ENCODE measurements around the gene GOLGA8Q.
"Not testable (repeated sequence)": the region's sequence is repeated elsewhere in the genome, so short reads cannot be mapped to it uniquely, and the experiment has no call there.

The GOLGA8Q gene, protein sequence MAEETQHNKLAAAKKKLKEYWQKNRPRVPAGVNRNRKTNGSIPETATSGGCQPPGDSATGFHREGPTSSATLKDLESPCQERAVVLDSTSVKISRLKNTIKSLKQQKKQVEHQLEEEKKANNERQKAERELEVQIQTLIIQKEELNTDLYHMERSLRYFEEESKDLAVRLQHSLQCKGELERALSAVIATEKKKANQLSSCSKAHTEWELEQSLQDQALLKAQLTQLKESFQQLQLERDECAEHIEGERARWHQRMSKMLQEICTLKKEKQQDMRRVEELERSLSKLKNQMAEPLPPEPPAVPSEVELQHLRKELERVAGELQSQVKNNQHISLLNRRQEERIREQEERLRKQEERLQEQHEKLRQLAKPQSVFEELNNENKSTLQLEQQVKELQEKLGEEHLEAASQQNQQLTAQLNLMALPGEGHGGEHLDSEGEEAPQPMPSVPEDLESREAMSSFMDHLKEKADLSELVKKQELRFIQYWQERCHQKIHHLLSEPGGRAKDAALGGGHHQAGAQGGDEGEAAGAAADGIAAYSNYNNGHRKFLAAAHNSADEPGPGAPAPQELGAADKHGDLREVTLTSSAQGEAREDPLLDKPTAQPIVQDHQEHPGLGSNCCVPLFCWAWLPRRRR
- total RNA-seq = 0.22 to 0.31 reads per million in 2 donors

DNA sequence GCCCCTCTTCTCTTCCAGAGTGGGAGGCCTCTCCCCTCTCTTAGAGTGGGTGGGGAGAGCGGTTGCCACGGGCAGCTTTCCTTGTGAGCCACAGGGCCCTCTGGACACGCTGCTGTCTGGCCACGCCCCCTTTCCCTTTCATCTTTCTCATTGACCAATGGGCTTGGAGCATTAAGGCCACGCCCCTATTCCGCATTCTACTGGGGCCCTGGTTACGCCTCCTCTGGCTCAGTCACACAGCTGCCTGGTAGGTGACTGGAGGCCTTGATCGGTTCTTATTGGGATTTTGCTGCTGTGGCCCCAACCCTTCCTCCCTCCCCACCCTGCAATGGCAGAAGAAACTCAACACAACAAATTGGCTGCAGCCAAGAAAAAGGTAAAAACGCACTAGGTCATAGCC, at the start of gene GOLGA8Q:
Gene GOLGA8Q, plus strand, starts transcription at position 301 of the 400 bp plus-strand sequence. Its CDS starts 28 bp downstream, at position 329.
- not testable (repeated sequence) for DNase-seq

DNA sequence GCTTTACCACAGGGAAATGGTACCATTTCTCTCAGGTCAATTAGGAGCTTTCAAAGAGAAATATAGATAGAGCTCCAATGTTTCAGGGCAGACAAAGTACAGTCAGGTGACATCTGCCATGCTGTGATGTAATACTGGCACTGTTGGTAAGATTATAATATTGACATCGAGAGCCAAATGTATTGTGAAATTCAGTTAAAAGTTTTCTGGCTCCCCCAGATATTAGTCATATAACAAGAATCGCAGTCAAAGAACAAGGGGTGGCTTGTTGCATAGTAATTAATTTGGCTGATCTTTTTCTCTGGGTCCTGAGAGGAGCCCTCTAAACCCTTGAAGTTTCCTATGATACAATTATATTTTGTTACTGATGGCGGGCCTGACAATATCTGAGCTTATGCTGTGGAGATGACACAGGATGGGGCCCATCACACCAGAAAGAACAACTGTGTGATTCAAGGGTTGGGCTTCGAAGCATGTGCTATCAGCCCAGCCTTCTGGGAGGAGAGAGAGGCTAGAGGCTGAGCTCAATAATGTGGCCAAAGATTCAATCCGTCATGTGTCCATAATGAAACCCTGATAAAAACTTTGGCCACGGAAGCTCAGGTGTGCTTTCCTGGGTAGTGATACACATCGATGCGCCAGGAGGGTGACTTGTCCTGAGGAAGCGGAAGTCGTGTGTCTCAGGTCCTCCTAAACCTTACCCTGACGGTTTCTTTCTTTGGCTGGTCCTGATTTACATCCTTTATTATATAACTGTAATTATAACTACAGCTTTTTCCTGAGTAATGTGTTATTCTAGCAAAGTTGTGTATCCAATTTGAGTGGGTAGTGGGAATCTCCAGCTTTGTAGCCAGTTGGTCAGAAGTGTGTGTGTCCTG, 48.7 kb upstream of the GOLGA8Q start:
- not testable (repeated sequence) for DNase-seq

- not testable (repeated sequence) for DNase-seq
Observed at GRCh38 chr15:30504162-30504843, 47.5 kb upstream of the GOLGA8Q start.

GRCh38 chr15:30514545-30514944, 37.3 kb upstream of the GOLGA8Q start:
- not testable (repeated sequence) for DNase-seq

DNA sequence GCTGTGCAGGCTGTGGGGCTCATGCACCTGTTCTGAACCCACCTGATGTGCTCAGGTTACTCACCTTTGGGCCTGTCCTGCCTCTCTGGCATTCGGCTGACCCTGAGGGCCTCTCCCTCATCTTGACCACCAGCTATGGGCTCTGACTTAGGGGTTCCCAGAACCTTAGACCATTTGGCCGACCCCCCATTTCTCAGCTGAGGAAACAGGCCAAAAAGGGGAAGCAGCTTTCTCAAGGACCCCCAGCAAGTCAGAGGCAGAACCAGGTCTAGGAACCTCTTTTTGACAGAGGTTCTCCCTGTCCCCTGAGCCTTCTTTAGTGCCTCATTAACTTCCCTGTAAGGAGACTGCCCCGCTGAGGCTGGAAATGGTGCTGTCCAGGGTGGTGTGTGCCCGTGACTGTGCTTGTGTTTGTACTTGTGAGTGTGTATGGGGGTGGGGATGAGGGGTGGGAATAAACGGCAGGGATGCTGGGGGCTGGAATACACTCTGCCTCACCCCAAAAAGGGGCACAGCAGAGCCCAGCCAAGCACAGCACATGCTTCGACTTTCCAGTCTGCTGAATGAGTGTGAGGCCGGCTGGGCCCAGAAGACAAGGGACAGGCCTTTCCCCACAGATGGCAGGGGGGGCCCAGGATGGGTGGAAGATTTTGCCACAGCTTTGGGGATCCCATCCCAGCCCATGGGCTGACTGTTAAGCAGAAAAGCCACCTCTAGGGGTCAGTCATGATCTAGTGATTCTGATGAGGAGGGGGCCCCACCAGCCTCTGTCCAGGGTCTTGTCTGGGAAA, 28.2 kb upstream of the GOLGA8Q start:
- DNase-seq = not testable (repeated sequence)

GRCh38 chr15:30525912-30526311, 25.9 kb upstream of the GOLGA8Q start:
- not testable (repeated sequence) for DNase-seq

DNA sequence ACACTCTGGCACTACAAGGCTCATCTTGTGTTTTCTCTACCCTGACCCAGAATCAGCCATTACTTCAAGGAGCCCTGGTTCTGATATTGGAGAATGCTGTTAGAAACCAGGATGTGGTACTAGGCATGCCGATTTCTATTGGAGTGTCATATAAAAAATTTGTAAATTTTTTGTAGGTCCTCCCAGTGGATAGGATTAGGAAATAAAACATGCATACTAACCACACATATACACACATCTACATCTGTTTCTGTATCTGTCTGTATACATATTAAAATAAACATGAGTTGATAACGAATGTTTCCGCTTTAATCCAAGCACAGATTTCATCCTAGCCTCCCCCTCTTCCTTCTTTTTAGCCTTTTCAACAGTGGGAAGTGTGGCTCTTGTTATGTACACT, 22.8 kb upstream of the GOLGA8Q start:
- DNase-seq = not testable (repeated sequence)

DNA sequence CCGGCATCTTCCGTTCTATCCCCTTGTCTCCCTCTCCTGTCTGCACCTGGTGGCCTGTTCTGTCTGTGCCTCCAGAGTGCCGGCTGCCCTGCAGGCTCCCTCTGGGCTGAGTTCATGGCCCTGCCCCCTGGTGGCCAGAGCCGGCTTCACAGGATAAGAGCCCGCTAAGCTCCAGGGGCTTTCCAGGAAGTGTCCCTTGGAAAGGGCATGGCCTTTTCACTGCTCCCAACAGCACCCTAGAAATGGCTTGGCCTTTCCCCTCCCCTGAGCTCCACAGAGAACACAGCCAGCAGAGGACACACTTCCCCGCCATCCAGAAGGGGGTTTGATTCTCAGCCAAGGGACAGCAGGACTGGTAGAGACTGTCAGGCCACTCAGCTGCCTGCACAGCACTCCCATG, 15.1 kb downstream of the GOLGA8Q start:
- not testable (repeated sequence) for DNase-seq

GRCh38 chr15:30573012-30573491, 21.2 kb downstream of the GOLGA8Q start:
- DNase-seq = not testable (repeated sequence)

DNA sequence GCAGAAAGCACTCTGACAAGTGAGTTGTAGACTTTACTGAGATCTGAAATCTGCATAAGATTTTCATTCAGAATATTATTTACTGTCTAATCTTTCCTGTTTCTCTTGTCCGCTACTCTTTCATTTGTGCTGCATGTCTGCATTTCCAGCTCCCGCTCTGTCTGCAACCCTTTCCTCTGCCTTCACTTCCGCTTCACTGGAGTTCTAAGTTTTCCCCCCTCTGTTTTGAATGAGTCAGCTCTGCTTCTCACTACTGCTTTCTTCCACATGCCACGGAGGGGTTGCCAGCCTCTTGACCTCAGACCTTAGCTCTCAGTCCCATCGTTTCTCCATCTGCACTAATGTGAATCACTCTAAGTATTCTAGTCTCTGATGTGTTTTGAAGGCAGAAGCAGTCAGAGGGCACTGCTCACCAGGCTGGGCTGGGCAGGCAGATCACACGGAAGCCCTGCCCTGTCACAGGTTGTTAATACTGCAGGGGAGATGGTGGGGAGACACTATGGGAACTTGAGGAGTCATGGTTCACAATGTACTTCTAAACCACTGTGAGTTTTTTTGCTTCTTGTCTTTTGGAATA, 27.6 kb downstream of the GOLGA8Q start:
- DNase-seq = not testable (repeated sequence)

DNA sequence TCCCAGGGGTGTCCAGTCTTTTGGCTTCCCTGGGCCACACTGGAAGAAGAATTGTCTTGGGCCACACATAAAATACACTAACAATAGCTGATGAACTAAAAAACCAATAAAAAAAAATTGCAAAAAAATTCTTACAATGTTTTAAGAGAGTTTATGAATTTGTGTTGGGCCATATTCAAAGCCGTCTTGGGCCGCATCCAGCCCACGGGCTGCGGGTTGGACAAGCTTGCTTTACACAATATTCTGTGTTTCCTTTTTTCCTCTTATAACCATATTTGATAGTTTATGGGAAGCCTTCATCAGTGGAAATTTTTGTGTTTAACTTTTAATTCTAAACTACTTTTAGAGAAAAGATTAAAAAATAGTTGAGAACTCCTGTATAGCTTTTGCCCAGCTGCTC, 28.9 kb downstream of the GOLGA8Q start:
- DNase-seq = not testable (repeated sequence)

DNA sequence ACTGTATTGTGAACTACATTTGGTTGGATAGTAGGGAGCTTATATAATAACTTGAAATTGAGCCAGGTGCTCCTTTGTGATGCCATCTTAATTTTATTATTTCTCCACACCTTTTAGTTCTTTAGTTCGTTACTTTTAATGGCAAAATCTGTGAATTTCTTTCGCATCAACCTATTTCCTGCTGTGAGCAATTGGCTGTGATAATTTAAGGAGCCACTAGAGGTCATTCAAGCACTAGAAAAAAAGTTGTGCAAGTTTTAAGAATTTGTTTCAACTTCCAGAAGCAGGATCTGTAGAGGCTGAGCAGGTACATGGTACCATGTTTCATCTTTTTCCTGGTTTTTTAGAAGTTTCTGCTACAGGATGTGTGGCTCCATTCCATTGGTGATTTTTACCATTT, 47.1 kb downstream of the GOLGA8Q start:
- not testable (repeated sequence) for DNase-seq

DNA sequence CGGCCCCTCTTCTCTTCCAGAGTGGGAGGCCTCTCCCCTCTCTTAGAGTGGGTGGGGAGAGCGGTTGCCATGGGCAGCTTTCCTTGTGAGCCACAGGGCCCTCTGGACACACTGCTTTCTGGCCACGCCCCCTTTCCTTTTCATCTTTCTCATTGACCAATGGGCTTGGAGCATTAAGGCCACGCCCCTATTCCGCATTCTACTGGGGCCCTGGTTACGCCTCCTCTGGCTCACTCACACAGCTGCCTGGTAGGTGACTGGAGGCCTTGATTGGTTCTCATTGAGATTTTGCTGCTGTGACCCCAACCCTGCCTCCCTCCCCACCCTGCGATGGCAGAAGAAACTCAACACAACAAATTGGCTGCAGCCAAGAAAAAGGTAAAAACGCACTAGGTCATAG, 51.9 kb downstream of the GOLGA8Q start, which contains the start of gene GOLGA8H:
Gene GOLGA8H, plus strand, starts transcription at position 233 of the 400 bp plus-strand sequence. Its CDS starts 98 bp downstream, at position 331.
- DNase-seq = not testable (repeated sequence)

Data from activated gamma-delta T cell (primary cell).